Kidney (tissue), 14 donors: ENCODE results near the gene TIAM2. TPM values are rescaled to one million over a fixed set of nuclear protein-coding genes. Genes with fewer than 3 reads are reported as not detected.

Source experiments
- DNase-seq, 5 donors: peaks; one replicate each; pipeline ENCODE4 v3.0.0-alpha.2; 2013 to 2020
- FAIRE-seq: peaks from 2 replicates; lab custom pipeline; 2012; peaks lifted over from hg19 to GRCh38; lab: Jason Lieb, UNC
- H3K27ac ChIP-seq, 2 donors: one replicate each; pipeline ENCODE4 v1.7.0; 2013; ENCODE audit warnings: low read depth in 2 of 2, low read length in 2 of 2, inconsistent platforms in 1 of 2
- H3K27me3 ChIP-seq: one replicate; pipeline ENCODE4 v1.7.1; 2013; ENCODE audit warnings: low read length, inconsistent platforms; ENCODE audit not compliant: control insufficient read depth, insufficient read depth
- H3K36me3 ChIP-seq, 3 donors: one replicate each; pipeline versions ENCODE4 v1.7.0 to v1.7.1; 2013; ENCODE audit warnings: low read length in 3 of 3, control low read depth in 1 of 3, inconsistent platforms in 1 of 3; ENCODE audit not compliant: insufficient read depth in 3 of 3, control insufficient read depth in 2 of 3
- H3K4me1 ChIP-seq, 3 donors: one replicate each; pipeline versions ENCODE4 v1.7.0 to v1.7.1; 2013; ENCODE audit warnings: low read length in 3 of 3, inconsistent platforms in 1 of 3, low read depth in 1 of 3; ENCODE audit not compliant: control insufficient read depth in 2 of 3, insufficient read depth in 2 of 3
- H3K4me3 ChIP-seq, 3 donors: one replicate each; pipeline versions ENCODE4 v1.7.0 to v1.8.1; 2013; ENCODE audit warnings: low read length in 3 of 3, control low read depth in 1 of 3, inconsistent platforms in 1 of 3
- H3K9ac ChIP-seq, 3 donors: one replicate each; pipeline versions ENCODE4 v1.7.0 to v1.7.1; 2013; ENCODE audit warnings: low read length in 3 of 3, control low read depth in 1 of 3, inconsistent platforms in 1 of 3
- H3K9me3 ChIP-seq, 3 donors: one replicate each; pipeline versions ENCODE4 v1.7.0 to v1.7.1; 2013; ENCODE audit warnings: low read length in 3 of 3, control low read depth in 1 of 3, inconsistent platforms in 1 of 3; ENCODE audit not compliant: control insufficient read depth in 2 of 3, insufficient read depth in 1 of 3
- CTCF ChIP-seq: IDR thresholded peaks from 3 replicates; pipeline ENCODE4 v1.5.1; 2012; ENCODE audit warnings: mild to moderate bottlenecking, moderate library complexity, borderline replicate concordance; ENCODE audit not compliant: insufficient read depth; ENCODE audit errors: extremely low read depth
- intact Hi-C: fragments of 100-400 bp; cut with DNase I; formaldehyde crosslinking; loops from one replicate; pipeline ENCODE4 v1.11.1; 2022
- polyA plus RNA-seq: library from polyadenylated mRNA; stranded (reverse); fragments of 350-450 nt; fragmentation: Illumina TruSeq; extraction: RNeasy Lipid Tissue Mini Kit (QIAGEN cat#74804); gene quantifications from one replicate; pipeline ENCODE4 v1.2.3, GENCODE V29; 2014; ENCODE audit warnings: low read depth, low replicate concordance; ENCODE audit not compliant: insufficient read depth
- total RNA-seq: library from RNA; stranded (reverse); fragmentation: NEBNext Ultra II Directional; extraction: Animal tissue kit (Norgen Biotek cat#: 25700); gene quantifications from one replicate; pipeline ENCODE4 v1.2.1, GENCODE V29; 2021
- donor health status: control.
- donor health status: control.
- donor health status: control.
- donor health status: control.
- donor health status: control.
- donor health status: DM: yes; HTN: yes; CAD: no.
- donor health status: Normal renal cell carcinoma (clear cell type).

The TIAM2 gene
- total and polyA plus RNA-seq, 2 donors from 2014 or later, result 6.8 to 7.6 TPM

GRCh38 chr6:155128977-155129376 is 133.9 kb downstream of the TIAM2 start:
- no peak overlapping the region for H3K4me3 ChIP-seq
- FAIRE-seq (no peak), DNase-seq (no peak)
- intact Hi-C loops, result no loop called here
- H3K27ac ChIP-seq, result no peak overlapping the region
- no peaks in the 10 kb centered on the region for H3K27me3 ChIP-seq
- TF ChIP-seq CTCF, result no peak
- no peaks in the 10 kb centered on the region for H3K4me1 ChIP-seq
- H3K9ac ChIP-seq, result no peak overlapping the region
- no peaks in the 10 kb centered on the region for H3K36me3 ChIP-seq
- no peaks in the 10 kb centered on the region for H3K9me3 ChIP-seq

GRCh38 chr6:155129744-155130143 is 134.6 kb downstream of the TIAM2 start:
- TF ChIP-seq CTCF, result no peak
- DNase-seq, result no peak

GRCh38 chr6:155130161-155130853 is 135.2 kb downstream of the TIAM2 start:
- Histone ChIP-seq H3K9me3 (no peaks in the 10 kb centered on the region), H3K9ac (no peak overlapping the region), H3K27ac (no peak overlapping the region), H3K4me3 (no peak overlapping the region), H3K4me1 (no peaks in the 10 kb centered on the region), H3K27me3 (no peaks in the 10 kb centered on the region), H3K36me3 (no peaks in the 10 kb centered on the region)
- DNase-seq (no peak), FAIRE-seq (no peak)
- intact Hi-C loops, result no loop called here
- TF ChIP-seq CTCF, result no peak

More at GRCh38 chr6:155129744-155130143, 134.6 kb downstream of the TIAM2 start:
- intact Hi-C loops, result no loop called here
- H3K36me3 ChIP-seq, result no peaks in the 10 kb centered on the region
- H3K9ac ChIP-seq, result no peak overlapping the region
- H3K4me1 ChIP-seq, result no peaks in the 10 kb centered on the region
- no peaks in the 10 kb centered on the region for H3K9me3 ChIP-seq
- no peak overlapping the region for H3K4me3 ChIP-seq
- no peak overlapping the region for H3K27ac ChIP-seq
- no peaks in the 10 kb centered on the region for H3K27me3 ChIP-seq
- FAIRE-seq, result no peak

- no peak for DNase-seq
- no peak for FAIRE-seq
- H3K4me3 ChIP-seq, result no peak overlapping the region
Observed at GRCh38 chr6:155132617-155133016, 137.5 kb downstream of the TIAM2 start.

More at GRCh38 chr6:155132617-155133016, 137.5 kb downstream of the TIAM2 start:
- H3K9ac ChIP-seq, result no peak overlapping the region
- no peak overlapping the region for H3K27ac ChIP-seq
- intact Hi-C loops, result no loop called here
- H3K4me1 ChIP-seq, result no peaks in the 10 kb centered on the region
- no peaks in the 10 kb centered on the region for H3K36me3 ChIP-seq
- TF ChIP-seq CTCF, result no peak
- no peaks in the 10 kb centered on the region for H3K27me3 ChIP-seq
- H3K9me3 ChIP-seq, result no peaks in the 10 kb centered on the region
